Neural progenitor cell (in vitro differentiated cells): ENCODE data around the gene SVOP.

ENCODE experiments used
- EZH2 ChIP-seq: fragments of 200-600 bp; sonication (generic); IDR thresholded peaks from 2 replicates; pipeline ENCODE4 v1.6.1; 2017; ENCODE audit warnings: antibody characterized with exemption, mild to moderate bottlenecking, moderate library complexity
- TF ChIP-seq, protein P1 (sequence below): fragments of 200-600 bp; sonication (generic); IDR thresholded peaks from 2 replicates; pipeline ENCODE4 v1.5.1; 2017; ENCODE audit warnings: antibody characterized with exemption, mild to moderate bottlenecking

DNA sequence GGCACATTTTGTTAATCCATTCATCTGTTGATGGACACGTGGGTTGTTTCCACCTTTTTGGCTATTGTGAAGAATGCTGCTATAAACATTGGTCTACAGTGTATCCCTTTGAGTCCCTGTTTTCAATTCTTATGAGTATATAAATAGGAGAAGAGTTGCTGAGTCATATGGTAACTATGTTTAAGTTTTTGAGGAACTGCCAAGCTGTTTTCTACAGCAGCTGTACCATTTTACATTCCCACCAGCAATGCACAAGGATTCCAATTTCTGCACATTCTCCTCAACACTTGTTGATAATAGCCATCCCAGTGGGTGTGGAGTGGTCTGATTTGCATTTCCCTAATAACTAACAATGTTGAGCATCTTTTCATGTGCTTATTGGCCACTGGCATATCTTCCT, 6.9 kb upstream of the SVOP start:
- TF ChIP-seq, protein P1, sequence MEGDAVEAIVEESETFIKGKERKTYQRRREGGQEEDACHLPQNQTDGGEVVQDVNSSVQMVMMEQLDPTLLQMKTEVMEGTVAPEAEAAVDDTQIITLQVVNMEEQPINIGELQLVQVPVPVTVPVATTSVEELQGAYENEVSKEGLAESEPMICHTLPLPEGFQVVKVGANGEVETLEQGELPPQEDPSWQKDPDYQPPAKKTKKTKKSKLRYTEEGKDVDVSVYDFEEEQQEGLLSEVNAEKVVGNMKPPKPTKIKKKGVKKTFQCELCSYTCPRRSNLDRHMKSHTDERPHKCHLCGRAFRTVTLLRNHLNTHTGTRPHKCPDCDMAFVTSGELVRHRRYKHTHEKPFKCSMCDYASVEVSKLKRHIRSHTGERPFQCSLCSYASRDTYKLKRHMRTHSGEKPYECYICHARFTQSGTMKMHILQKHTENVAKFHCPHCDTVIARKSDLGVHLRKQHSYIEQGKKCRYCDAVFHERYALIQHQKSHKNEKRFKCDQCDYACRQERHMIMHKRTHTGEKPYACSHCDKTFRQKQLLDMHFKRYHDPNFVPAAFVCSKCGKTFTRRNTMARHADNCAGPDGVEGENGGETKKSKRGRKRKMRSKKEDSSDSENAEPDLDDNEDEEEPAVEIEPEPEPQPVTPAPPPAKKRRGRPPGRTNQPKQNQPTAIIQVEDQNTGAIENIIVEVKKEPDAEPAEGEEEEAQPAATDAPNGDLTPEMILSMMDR, result no peak
- no peak for TF ChIP-seq EZH2
